GM12864 (cell line): ENCODE data around the gene SEMA3B.

Source experiments
- DNase-seq: peaks from one replicate; pipeline ENCODE4 v3.0.0-alpha.2; 2011; ENCODE audit warnings: low read depth
- H3K4me3 ChIP-seq: 2 replicates; pipeline ENCODE4 v1.5.1; 2011; ENCODE audit warnings: mild to moderate bottlenecking, low read depth, low read length, control low read depth
- TF ChIP-seq, protein P1 (sequence below): IDR thresholded peaks from 2 replicates; pipeline ENCODE4 v1.5.1; 2011; ENCODE audit warnings: low read depth, mild to moderate bottlenecking, moderate library complexity, low read length, control low read depth, inconsistent platforms; ENCODE audit errors: missing control alignments

The SEMA3B gene

DNA sequence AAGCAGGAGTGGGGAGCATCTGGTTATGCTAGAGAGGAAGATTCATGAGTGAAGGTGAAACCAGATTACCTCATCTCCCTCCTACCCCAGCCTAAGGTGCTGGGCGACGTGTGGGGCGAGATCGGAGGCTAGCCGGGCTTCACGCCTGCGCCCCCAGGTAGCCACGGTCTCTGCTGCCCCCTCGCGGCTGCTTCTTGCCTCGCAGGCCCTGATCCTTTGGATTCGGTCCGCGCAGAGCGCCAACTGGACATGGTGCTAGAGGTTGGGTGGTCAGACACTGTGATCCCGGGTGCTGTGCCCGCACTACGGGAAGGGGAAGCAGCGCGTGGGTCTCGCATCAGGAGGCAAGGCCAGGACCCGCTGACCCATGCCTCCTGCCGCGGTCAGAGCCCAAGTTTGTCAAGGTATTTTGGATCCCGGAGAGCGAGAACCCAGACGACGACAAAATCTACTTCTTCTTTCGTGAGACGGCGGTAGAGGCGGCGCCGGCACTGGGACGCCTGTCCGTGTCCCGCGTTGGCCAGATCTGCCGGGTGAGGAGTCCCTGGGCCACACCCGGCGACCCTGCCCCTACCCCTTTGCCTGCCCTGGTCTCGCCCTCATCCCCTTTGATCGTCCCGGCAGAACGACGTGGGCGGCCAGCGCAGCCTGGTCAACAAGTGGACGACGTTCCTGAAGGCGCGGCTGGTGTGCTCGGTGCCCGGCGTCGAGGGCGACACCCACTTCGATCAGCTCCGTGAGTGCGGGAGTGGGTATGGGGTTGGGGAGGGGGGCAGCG is 4.2 kb downstream of the SEMA3B start:
- TF ChIP-seq, protein P1, sequence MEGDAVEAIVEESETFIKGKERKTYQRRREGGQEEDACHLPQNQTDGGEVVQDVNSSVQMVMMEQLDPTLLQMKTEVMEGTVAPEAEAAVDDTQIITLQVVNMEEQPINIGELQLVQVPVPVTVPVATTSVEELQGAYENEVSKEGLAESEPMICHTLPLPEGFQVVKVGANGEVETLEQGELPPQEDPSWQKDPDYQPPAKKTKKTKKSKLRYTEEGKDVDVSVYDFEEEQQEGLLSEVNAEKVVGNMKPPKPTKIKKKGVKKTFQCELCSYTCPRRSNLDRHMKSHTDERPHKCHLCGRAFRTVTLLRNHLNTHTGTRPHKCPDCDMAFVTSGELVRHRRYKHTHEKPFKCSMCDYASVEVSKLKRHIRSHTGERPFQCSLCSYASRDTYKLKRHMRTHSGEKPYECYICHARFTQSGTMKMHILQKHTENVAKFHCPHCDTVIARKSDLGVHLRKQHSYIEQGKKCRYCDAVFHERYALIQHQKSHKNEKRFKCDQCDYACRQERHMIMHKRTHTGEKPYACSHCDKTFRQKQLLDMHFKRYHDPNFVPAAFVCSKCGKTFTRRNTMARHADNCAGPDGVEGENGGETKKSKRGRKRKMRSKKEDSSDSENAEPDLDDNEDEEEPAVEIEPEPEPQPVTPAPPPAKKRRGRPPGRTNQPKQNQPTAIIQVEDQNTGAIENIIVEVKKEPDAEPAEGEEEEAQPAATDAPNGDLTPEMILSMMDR: peak; percentile 97
- peak; percentile 49 for DNase-seq
- H3K4me3 ChIP-seq: peak overlapping the region; percentile 2; the same call in 1 of the 2 replicates

DNA sequence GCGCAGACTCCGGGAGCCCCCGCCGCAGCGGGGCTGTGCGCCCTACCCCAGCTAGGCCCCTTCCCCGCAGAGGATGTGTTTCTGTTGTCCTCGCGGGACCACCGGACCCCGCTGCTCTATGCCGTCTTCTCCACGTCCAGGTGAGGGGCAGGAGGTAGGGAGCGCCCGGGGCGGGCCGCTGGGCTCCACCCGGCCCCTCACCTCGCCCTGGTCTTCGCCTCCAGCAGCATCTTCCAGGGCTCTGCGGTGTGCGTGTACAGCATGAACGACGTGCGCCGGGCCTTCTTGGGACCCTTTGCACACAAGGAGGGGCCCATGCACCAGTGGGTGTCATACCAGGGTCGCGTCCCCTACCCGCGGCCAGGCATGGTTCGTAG is 4.7 kb downstream of the SEMA3B start:
- TF ChIP-seq, protein P1: no peak
- H3K4me3 ChIP-seq: no peak overlapping the region
- no peak for DNase-seq

DNA sequence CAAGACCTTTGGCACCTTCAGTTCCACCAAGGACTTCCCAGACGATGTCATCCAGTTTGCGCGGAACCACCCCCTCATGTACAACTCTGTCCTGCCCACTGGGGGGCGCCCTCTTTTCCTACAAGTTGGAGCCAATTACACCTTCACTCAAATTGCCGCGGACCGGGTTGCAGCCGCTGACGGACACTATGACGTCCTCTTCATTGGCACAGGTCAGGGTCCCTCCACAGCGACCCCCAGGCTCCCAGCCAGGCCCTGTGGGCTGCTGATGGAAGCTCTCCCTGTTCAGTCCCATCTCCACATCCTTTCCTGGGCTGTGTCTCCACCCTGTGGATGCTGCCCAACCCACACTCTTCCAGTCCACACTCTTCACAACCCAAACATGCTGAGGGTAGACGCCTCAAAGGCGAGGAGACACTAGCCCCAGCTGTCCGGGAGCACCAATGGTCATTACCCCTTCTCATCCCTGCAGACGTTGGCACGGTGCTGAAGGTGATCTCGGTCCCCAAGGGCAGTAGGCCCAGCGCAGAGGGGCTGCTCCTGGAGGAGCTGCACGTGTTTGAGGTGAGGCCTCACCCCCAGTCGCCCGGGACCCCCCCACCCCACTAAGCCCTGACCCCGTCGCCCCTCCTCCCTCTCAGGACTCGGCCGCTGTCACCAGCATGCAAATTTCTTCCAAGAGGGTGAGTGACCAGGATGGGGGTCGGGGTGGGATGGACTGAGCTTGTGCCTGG is 5.6 kb downstream of the SEMA3B start:
- peak; percentile 34 for DNase-seq
- no peak overlapping the region for H3K4me3 ChIP-seq
- TF ChIP-seq, protein P1: peak; percentile 80

DNA sequence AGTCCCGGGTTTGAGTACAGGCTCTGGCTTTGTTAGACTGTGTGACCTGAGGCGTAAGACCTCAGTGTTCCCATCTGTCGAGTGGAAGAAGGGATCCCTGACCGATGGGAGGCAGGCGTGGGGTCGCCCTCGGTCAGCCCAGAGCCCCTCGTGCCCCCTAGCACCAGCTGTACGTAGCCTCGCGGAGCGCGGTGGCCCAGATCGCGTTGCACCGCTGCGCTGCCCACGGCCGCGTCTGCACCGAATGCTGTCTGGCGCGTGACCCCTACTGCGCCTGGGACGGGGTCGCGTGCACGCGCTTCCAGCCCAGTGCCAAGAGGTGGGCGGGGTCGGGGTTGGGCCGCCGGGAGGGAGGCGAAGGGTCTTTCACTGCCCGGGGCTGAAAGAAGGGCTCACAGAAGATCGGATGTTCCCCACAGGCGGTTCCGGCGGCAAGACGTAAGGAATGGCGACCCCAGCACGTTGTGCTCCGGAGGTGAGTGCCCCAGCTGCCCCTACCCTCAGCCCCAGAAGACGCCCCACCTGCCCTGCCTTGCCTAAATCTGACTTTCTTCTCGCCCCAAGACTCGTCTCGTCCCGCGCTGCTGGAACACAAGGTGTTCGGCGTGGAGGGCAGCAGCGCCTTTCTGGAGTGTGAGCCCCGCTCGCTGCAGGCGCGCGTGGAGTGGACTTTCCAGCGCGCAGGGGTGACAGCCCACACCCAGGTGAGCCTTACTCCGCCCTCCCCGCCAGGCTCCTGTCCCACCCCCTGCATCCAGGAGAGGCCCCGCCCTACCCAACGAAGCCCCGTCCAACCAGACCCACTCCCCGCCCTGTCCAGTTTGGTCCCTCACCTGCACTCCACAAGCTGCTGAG is 6.4 kb downstream of the SEMA3B start:
- DNase-seq: no peak
- TF ChIP-seq, protein P1: no peak
- H3K4me3 ChIP-seq: no peak overlapping the region

DNA sequence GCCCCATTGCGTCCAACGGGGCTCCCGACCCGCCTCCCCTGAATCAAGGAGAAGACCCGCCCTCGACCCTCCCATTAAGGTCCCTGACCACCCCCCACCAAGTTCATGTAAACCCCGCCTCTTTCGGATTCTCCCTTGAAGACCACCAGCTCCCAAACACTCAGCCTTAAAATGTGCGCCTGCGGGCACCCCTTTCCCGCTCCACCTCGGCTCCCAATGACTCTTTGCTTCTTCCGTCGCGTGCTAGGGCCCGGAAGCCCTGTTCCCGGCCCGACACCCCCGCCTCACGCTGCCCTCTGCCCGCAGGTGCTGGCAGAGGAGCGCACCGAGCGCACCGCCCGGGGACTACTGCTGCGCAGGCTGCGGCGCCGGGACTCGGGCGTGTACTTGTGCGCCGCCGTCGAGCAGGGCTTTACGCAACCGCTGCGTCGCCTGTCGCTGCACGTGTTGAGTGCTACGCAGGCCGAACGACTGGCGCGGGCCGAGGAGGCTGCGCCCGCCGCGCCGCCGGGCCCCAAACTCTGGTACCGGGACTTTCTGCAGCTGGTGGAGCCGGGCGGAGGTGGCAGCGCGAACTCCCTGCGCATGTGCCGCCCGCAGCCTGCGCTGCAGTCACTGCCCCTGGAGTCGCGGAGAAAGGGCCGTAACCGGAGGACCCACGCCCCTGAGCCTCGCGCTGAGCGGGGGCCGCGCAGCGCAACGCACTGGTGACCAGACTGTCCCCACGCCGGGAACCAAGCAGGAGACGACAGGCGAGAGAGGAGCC is 7.2 kb downstream of the SEMA3B start:
- DNase-seq: no peak
- TF ChIP-seq, protein P1: no peak
- no peak overlapping the region for H3K4me3 ChIP-seq

DNA sequence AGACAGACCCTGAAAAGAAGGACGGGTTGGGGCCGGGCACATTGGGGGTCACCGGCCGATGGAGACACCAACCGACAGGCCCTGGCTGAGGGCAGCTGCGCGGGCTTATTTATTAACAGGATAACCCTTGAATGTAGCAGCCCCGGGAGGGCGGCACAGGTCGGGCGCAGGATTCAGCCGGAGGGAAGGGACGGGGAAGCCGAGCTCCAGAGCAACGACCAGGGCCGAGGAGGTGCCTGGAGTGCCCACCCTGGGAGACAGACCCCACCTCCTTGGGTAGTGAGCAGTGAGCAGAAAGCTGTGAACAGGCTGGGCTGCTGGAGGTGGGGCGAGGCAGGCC is 7.8 kb downstream of the SEMA3B start:
- no peak for DNase-seq
- TF ChIP-seq, protein P1: no peak
- H3K4me3 ChIP-seq: no peak overlapping the region
